Kidney (tissue), 14 donors: Measurements from ENCODE around the gene SPCS2. TPM values are rescaled to one million over a fixed set of nuclear protein-coding genes. Genes with fewer than 3 reads are reported as not detected.

Source experiments
- DNase-seq, 5 donors: peaks; one replicate each; pipeline ENCODE4 v3.0.0-alpha.2; 2013 to 2020
- FAIRE-seq: peaks from 2 replicates; lab custom pipeline; 2012; peaks lifted over from hg19 to GRCh38; lab: Jason Lieb, UNC
- H3K27ac ChIP-seq, 2 donors: one replicate each; pipeline ENCODE4 v1.7.0; 2013; ENCODE audit warnings: low read depth in 2 of 2, low read length in 2 of 2, inconsistent platforms in 1 of 2
- H3K27me3 ChIP-seq: one replicate; pipeline ENCODE4 v1.7.1; 2013; ENCODE audit warnings: low read length, inconsistent platforms; ENCODE audit not compliant: control insufficient read depth, insufficient read depth
- H3K36me3 ChIP-seq, 3 donors: one replicate each; pipeline versions ENCODE4 v1.7.0 to v1.7.1; 2013; ENCODE audit warnings: low read length in 3 of 3, control low read depth in 1 of 3, inconsistent platforms in 1 of 3; ENCODE audit not compliant: insufficient read depth in 3 of 3, control insufficient read depth in 2 of 3
- H3K4me1 ChIP-seq, 3 donors: one replicate each; pipeline versions ENCODE4 v1.7.0 to v1.7.1; 2013; ENCODE audit warnings: low read length in 3 of 3, inconsistent platforms in 1 of 3, low read depth in 1 of 3; ENCODE audit not compliant: control insufficient read depth in 2 of 3, insufficient read depth in 2 of 3
- H3K4me3 ChIP-seq, 3 donors: one replicate each; pipeline versions ENCODE4 v1.7.0 to v1.8.1; 2013; ENCODE audit warnings: low read length in 3 of 3, control low read depth in 1 of 3, inconsistent platforms in 1 of 3
- H3K9ac ChIP-seq, 3 donors: one replicate each; pipeline versions ENCODE4 v1.7.0 to v1.7.1; 2013; ENCODE audit warnings: low read length in 3 of 3, control low read depth in 1 of 3, inconsistent platforms in 1 of 3
- H3K9me3 ChIP-seq, 3 donors: one replicate each; pipeline versions ENCODE4 v1.7.0 to v1.7.1; 2013; ENCODE audit warnings: low read length in 3 of 3, control low read depth in 1 of 3, inconsistent platforms in 1 of 3; ENCODE audit not compliant: control insufficient read depth in 2 of 3, insufficient read depth in 1 of 3
- CTCF ChIP-seq: IDR thresholded peaks from 3 replicates; pipeline ENCODE4 v1.5.1; 2012; ENCODE audit warnings: mild to moderate bottlenecking, moderate library complexity, borderline replicate concordance; ENCODE audit not compliant: insufficient read depth; ENCODE audit errors: extremely low read depth
- intact Hi-C: fragments of 100-400 bp; cut with DNase I; formaldehyde crosslinking; loops from one replicate; pipeline ENCODE4 v1.11.1; 2022
- polyA plus RNA-seq: library from polyadenylated mRNA; stranded (reverse); fragments of 350-450 nt; fragmentation: Illumina TruSeq; extraction: RNeasy Lipid Tissue Mini Kit (QIAGEN cat#74804); gene quantifications from one replicate; pipeline ENCODE4 v1.2.3, GENCODE V29; 2014; ENCODE audit warnings: low read depth, low replicate concordance; ENCODE audit not compliant: insufficient read depth
- total RNA-seq: library from RNA; stranded (reverse); fragmentation: NEBNext Ultra II Directional; extraction: Animal tissue kit (Norgen Biotek cat#: 25700); gene quantifications from one replicate; pipeline ENCODE4 v1.2.1, GENCODE V29; 2021
- donor health status: control.
- donor health status: control.
- donor health status: control.
- donor health status: control.
- donor health status: control.
- donor health status: DM: yes; HTN: yes; CAD: no.
- donor health status: Normal renal cell carcinoma (clear cell type).

The SPCS2 gene
- total and polyA plus RNA-seq, 2 donors from 2014 or later, result 176 to 224 TPM

GRCh38 chr11:75024764-75025211, 75.7 kb downstream of the SPCS2 start:
- TF ChIP-seq CTCF, result no peak
- no peaks in the 10 kb centered on the region for H3K27me3 ChIP-seq
- DNase-seq (peak in 2 of 5 donors; percentile 13 to 53), FAIRE-seq (no peak)
- H3K4me1 ChIP-seq, result peaks cover 0 to 22% (median 15%) of the 10 kb centered on the region in 3 donors
- H3K4me3 ChIP-seq, result no peak overlapping the region
- H3K27ac ChIP-seq, result no peak overlapping the region
- intact Hi-C loops, result loop anchor here (10.0 kb wide), 1 partner anchor 220 kb away; the partner anchor contains the start of gene TPBGL
- no peak overlapping the region for H3K9ac ChIP-seq
- H3K36me3 ChIP-seq, result no peaks in the 10 kb centered on the region
- no peaks in the 10 kb centered on the region for H3K9me3 ChIP-seq

- Histone ChIP-seq H3K9me3 (no peaks in the 10 kb centered on the region), H3K4me1 (peaks cover 0 to 22% (median 15%) of the 10 kb centered on the region in 3 donors), H3K36me3 (no peaks in the 10 kb centered on the region), H3K4me3 (no peak overlapping the region), H3K27me3 (no peaks in the 10 kb centered on the region), H3K27ac (no peak overlapping the region), H3K9ac (no peak overlapping the region)
- FAIRE-seq (no peak), DNase-seq (no peak)
- TF ChIP-seq CTCF, result no peak
- intact Hi-C loops, result loop anchor here (10.0 kb wide), 1 partner anchor 219 kb away; the partner anchor contains the start of gene TPBGL
These were observed 76.5 kb downstream of the SPCS2 start for GRCh38 chr11:75025561-75025960.

- H3K27me3 ChIP-seq, result no peaks in the 10 kb centered on the region
- H3K4me3 ChIP-seq, result no peak overlapping the region
- no peak for TF ChIP-seq CTCF
- DNase-seq (no peak), FAIRE-seq (no peak)
- H3K9ac ChIP-seq, result no peak overlapping the region
- H3K4me1 ChIP-seq, result peaks cover 0 to 7% (median 4%) of the 10 kb centered on the region in 3 donors
- H3K9me3 ChIP-seq, result no peaks in the 10 kb centered on the region
- no peak overlapping the region for H3K27ac ChIP-seq
- intact Hi-C loops, result loop anchor here (10.0 kb wide), 1 partner anchor 216 kb away; the partner anchor contains the start of gene TPBGL
- no peaks in the 10 kb centered on the region for H3K36me3 ChIP-seq
These were observed 79.3 kb downstream of the SPCS2 start for GRCh38 chr11:75028321-75028720.

Other genes starting within 250 kb of the SPCS2 start
- gene CHRDL2, start 217.8 kb upstream of the SPCS2 start, total RNA-seq, result 2.0 TPM
- gene CHRDL2, start 217.8 kb upstream of the SPCS2 start, polyA plus RNA-seq, result 3.9 TPM
- gene RNF169, start 200.4 kb upstream of the SPCS2 start, total RNA-seq, result 19.6 TPM
- gene RNF169, start 200.4 kb upstream of the SPCS2 start, polyA plus RNA-seq, result 3.1 TPM
- gene XRRA1, start 175 bp upstream of the SPCS2 start, total RNA-seq, result 14.6 TPM
- 2.6 TPM for gene XRRA1, start 175 bp upstream of the SPCS2 start, polyA plus RNA-seq
- gene NEU3, start 39.7 kb downstream of the SPCS2 start, total RNA-seq, result 13.2 TPM
- 2.8 TPM for gene NEU3, start 39.7 kb downstream of the SPCS2 start, polyA plus RNA-seq
- not detected for gene OR2AT4, start 147.6 kb downstream of the SPCS2 start, total RNA-seq
- gene OR2AT4, start 147.6 kb downstream of the SPCS2 start, polyA plus RNA-seq, result not detected
- gene SLCO2B1, start 201.8 kb downstream of the SPCS2 start, total RNA-seq, result 117 TPM
- gene SLCO2B1, start 201.8 kb downstream of the SPCS2 start, polyA plus RNA-seq, result 8.9 TPM